ENCODE data around the gene LRRC3.

The LRRC3 gene

GRCh38 chr21:44440241-44441040, 14.9 kb upstream of the LRRC3 start:
- DNase-seq = no peak

- DNase-seq = no peak
Observed at GRCh38 chr21:44441041-44441400, 14.3 kb upstream of the LRRC3 start.

- DNase-seq = no peak
Observed at GRCh38 chr21:44441581-44442265, 13.6 kb upstream of the LRRC3 start.

GRCh38 chr21:44442266-44443125, 12.8 kb upstream of the LRRC3 start:
- DNase-seq = no peak

GRCh38 chr21:44443291-44443890, 11.9 kb upstream of the LRRC3 start:
- DNase-seq = no peak

GRCh38 chr21:44443891-44444285, 11.4 kb upstream of the LRRC3 start:
- DNase-seq = no peak

GRCh38 chr21:44444286-44444931, 10.9 kb upstream of the LRRC3 start:
- no peak for DNase-seq

- no peak for DNase-seq
Observed at GRCh38 chr21:44445145-44445812, 10.0 kb upstream of the LRRC3 start.

GRCh38 chr21:44448651-44449131, 6.6 kb upstream of the LRRC3 start:
- DNase-seq = no peak

- no peak for DNase-seq
Observed at GRCh38 chr21:44449473-44450363, 5.6 kb upstream of the LRRC3 start.

- no peak for DNase-seq
Observed at GRCh38 chr21:44450402-44450801, 4.9 kb upstream of the LRRC3 start.

GRCh38 chr21:44450999-44451398, 4.3 kb upstream of the LRRC3 start:
- DNase-seq = no peak

- no peak for DNase-seq
Observed at GRCh38 chr21:44453120-44453519, 2.2 kb upstream of the LRRC3 start.

GRCh38 chr21:44454058-44454457, 1.3 kb upstream of the LRRC3 start:
- no peak for DNase-seq

GRCh38 chr21:44455524-44456213, 359 bp downstream of the LRRC3 start:
- DNase-seq = no peak

GRCh38 chr21:44456214-44456914, 1.1 kb downstream of the LRRC3 start:
- no peak for DNase-seq

GRCh38 chr21:44456915-44457736, 1.8 kb downstream of the LRRC3 start:
- no peak for DNase-seq

- no peak for DNase-seq
Observed at GRCh38 chr21:44458971-44459711, 3.8 kb downstream of the LRRC3 start.

Data from NCI-H1417 treated with DMSO at 0.1 percent for 48 hours (cell line).